Lung (tissue), 12 donors: Measurements from ENCODE around the gene ID3. TPM values are rescaled to one million over a fixed set of nuclear protein-coding genes. Genes with fewer than 3 reads are reported as not detected.
"Not testable (repeated sequence)": the region's sequence is repeated elsewhere in the genome, so short reads cannot be mapped to it uniquely, and the experiment has no call there.

ENCODE experiments used
- ATAC-seq: fragments of 200-7000 bp; cut with Tn5 transposase; one replicate; pipeline ENCODE4 v1.9.1; 2020; ENCODE audit warnings: moderate number of reproducible peaks; ENCODE audit not compliant: insufficient read depth, low FRiP score
- DNase-seq, 3 donors: peaks; one replicate each; pipeline ENCODE4 v3.0.0-alpha.2; 2013 to 2017
- H3K27ac ChIP-seq, 2 donors: one replicate each; pipeline ENCODE4 v1.5.1; 2013; ENCODE audit warnings: mild to moderate bottlenecking in 2 of 2, moderate library complexity in 2 of 2, control low read depth in 1 of 2, inconsistent platforms in 1 of 2, low read depth in 1 of 2, low read length in 1 of 2
- H3K27me3 ChIP-seq, 3 donors: one replicate each; pipeline ENCODE4 v1.5.1; 2013; ENCODE audit warnings: low read length in 2 of 3; ENCODE audit not compliant: control insufficient read depth in 3 of 3, insufficient read depth in 3 of 3
- H3K36me3 ChIP-seq, 4 donors: one replicate each; pipeline ENCODE4 v1.5.1; 2013; ENCODE audit warnings: low read length in 4 of 4, mild to moderate bottlenecking in 1 of 4, moderate library complexity in 1 of 4; ENCODE audit not compliant: control insufficient read depth in 4 of 4, insufficient read depth in 4 of 4
- H3K4me1 ChIP-seq, 5 donors: one replicate each; pipeline ENCODE4 v1.5.1; 2013; ENCODE audit warnings: low read length in 5 of 5, mild to moderate bottlenecking in 2 of 5, moderate library complexity in 1 of 5; ENCODE audit not compliant: control insufficient read depth in 5 of 5, insufficient read depth in 5 of 5
- H3K4me3 ChIP-seq: one replicate; pipeline ENCODE4 v1.5.1; 2013; ENCODE audit warnings: mild to moderate bottlenecking, control low read depth, moderate library complexity
- H3K9ac ChIP-seq, 2 donors: one replicate each; pipeline ENCODE4 v1.5.1; 2013; ENCODE audit warnings: low read length in 2 of 2, control low read depth in 1 of 2; ENCODE audit not compliant: insufficient read depth in 1 of 2
- H3K9me3 ChIP-seq, 4 donors: one replicate each; pipeline ENCODE4 v1.5.1; 2013; ENCODE audit warnings: low read length in 3 of 4, mild to moderate bottlenecking in 1 of 4, moderate library complexity in 1 of 4; ENCODE audit not compliant: control insufficient read depth in 4 of 4, insufficient read depth in 3 of 4
- WGBS, 2 donors: extraction: QIAGEN DNeasy Blood & Tissue Kit; methylation state at CpG; one replicate each; pipeline ENCODE4 v1.1.7; 2013; 5-methylcytosine and 5-hydroxymethylcytosine counted together
- polyA plus RNA-seq, 2 donors: library from polyadenylated mRNA; stranded (reverse); fragments of 200-250 nt; gene quantifications; one replicate each; pipeline ENCODE4 v1.2.1, GENCODE V29; 2013
- total RNA-seq, 2 donors: library from RNA; depleted of rRNA in 1 of 2; stranded (reverse); fragments of >200 nt in 1 of 2; gene quantifications; one replicate each; pipeline ENCODE4 v1.2.1, GENCODE V29; 2014 to 2021
- TF ChIP-seq, protein P1 (sequence below): IDR thresholded peaks from 2 replicates; pipeline ENCODE4 v1.5.1; 2012; ENCODE audit warnings: mild to moderate bottlenecking; ENCODE audit errors: control extremely low read depth, extremely low read depth
- donor health status: control.
- donor health status: control.
- donor health status: Bipolar disorder and iron deficiency.
- donor health status: healthy.
- donor health status: DM: yes; HTN: yes; CAD: no.

The ID3 gene
- total and polyA plus RNA-seq, 4 donors = 119 to 275 (median 163) TPM

DNA sequence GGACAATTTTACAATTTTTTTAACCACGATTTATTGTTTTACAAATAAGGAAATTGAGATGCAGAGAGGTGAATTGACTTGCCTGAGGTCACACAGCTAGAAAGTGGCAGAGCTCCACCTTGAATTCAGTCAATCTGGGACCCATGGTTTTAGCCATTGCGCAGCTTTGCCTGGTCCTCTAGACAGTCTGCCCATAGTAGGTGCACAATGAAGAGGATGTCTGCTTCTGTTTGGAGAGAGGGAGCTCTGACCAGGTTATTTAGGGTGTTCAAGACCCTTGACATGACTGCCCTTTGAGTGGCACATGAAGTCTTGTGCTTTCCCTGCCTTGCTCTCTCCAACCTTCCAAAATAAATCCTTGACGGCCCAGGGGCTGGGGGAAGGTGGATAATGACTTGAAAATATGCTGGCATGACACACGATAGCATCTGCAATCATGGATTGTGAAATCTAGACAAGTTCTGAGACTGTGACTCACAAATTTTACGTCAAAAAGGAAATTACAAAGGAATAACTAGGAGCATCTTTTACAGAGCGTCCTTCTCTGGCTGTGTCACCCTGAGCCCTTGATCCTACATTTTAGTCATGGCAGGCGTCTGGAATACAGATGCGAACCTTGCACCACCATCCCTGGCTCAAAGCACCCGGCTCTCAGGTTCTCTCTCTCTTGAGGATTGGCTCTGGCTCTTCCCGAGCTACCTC lies 26.2 kb upstream of the ID3 start:
- DNase-seq = peak in 1 of 3 donors; percentile 32
- WGBS, 2 donors = 66 to 69% methylated on average over 10 of the region's 10 CpGs

DNA sequence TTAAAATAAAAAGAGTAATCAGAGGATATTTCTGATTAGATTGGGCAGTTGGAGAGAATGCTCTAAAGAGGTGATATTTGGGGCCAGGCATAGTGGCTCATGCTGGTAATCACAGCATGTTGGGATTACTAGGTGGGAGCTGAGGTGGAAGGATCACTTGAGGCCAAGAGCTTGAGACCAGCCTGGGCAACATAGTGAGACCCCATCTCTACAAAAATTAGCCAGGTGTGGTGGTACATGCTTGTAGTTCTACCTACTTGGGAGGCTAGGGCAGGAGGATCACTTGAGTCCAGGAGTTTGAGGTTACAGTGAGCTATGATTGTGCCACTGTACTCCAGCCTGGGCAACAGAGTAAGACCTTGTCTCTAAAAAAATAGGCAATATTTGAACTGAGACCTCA lies 24.4 kb upstream of the ID3 start:
- H3K27me3 ChIP-seq, H3K4me1 ChIP-seq, H3K9me3 ChIP-seq, H3K9ac ChIP-seq, DNase-seq, H3K27ac ChIP-seq, H3K36me3 ChIP-seq, ATAC-seq, H3K4me3 ChIP-seq: not testable (repeated sequence)

More for the DNA sequence above, 26.2 kb upstream of the ID3 start:
- Histone ChIP-seq H3K27me3 (no peaks in the 10 kb centered on the region), H3K9me3 (no peaks in the 10 kb centered on the region), H3K4me1 (peaks cover 0 to 8% (median 0%) of the 10 kb centered on the region in 5 donors), H3K4me3 (no peak overlapping the region), H3K36me3 (no peaks in the 10 kb centered on the region), H3K27ac (no peak overlapping the region), H3K9ac (no peak overlapping the region)
- TF ChIP-seq, protein P1, sequence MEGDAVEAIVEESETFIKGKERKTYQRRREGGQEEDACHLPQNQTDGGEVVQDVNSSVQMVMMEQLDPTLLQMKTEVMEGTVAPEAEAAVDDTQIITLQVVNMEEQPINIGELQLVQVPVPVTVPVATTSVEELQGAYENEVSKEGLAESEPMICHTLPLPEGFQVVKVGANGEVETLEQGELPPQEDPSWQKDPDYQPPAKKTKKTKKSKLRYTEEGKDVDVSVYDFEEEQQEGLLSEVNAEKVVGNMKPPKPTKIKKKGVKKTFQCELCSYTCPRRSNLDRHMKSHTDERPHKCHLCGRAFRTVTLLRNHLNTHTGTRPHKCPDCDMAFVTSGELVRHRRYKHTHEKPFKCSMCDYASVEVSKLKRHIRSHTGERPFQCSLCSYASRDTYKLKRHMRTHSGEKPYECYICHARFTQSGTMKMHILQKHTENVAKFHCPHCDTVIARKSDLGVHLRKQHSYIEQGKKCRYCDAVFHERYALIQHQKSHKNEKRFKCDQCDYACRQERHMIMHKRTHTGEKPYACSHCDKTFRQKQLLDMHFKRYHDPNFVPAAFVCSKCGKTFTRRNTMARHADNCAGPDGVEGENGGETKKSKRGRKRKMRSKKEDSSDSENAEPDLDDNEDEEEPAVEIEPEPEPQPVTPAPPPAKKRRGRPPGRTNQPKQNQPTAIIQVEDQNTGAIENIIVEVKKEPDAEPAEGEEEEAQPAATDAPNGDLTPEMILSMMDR = no peak
- no peak for ATAC-seq

DNA sequence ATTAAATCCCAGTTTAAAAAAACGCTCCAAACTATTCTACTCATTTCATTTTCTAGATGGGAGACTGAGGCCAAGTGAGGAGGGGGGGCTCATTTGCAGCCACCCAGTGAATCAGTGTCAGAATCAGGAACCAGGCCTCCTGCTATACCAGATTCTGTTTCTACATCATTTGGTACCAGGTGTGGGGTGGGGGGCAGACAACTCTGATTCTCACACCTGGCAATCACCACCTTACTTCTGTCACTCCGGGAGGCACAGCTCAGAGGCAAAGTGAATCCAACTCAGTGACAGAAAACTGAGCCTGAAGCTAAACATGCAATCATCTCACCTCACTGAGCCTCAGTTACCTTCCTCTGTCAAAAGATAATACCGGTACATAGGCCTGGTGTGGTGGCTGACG lies 23.5 kb upstream of the ID3 start:
- ATAC-seq (no peak), DNase-seq (no peak)
- H3K27ac ChIP-seq = no peak overlapping the region
- no peak overlapping the region for H3K9ac ChIP-seq
- peaks cover 0 to 8% (median 2%) of the 10 kb centered on the region in 5 donors for H3K4me1 ChIP-seq
- no peaks in the 10 kb centered on the region for H3K9me3 ChIP-seq
- no peak overlapping the region for H3K4me3 ChIP-seq
- no peaks in the 10 kb centered on the region for H3K27me3 ChIP-seq
- TF ChIP-seq, protein P1 = no peak
- no peaks in the 10 kb centered on the region for H3K36me3 ChIP-seq
- WGBS, 2 donors = 92 to 95% methylated on average over 4 of the region's 4 CpGs

DNA sequence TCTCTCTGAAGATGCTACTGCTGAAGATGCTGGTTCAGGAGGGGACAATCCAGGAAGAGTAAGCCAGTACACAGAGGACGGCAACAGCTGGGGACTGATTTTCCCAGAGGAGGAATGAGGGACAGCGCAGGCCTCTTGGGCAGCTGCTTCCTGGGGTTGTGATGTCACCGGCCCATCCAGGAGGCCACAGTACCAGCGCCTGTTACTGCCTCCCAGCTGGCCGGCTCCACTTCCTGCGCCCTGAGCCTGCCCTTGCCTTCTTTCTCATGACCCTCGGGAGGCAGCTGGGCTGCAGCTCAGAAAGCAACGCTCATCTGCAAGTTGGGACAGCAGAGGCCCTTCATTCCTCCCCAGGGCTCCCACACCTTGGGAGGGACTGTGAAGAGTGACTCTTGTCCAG lies 21.9 kb upstream of the ID3 start:
- ATAC-seq = no peak
- no peak overlapping the region for H3K4me3 ChIP-seq
- 60 to 67% methylated on average over 8 of the region's 8 CpGs for WGBS, 2 donors
- H3K27ac ChIP-seq = peak overlapping the region in 1 of 2 donors; percentile 64
- no peaks in the 10 kb centered on the region for H3K36me3 ChIP-seq
- H3K9ac ChIP-seq = no peak overlapping the region
- no peaks in the 10 kb centered on the region for H3K27me3 ChIP-seq
- H3K9me3 ChIP-seq = no peaks in the 10 kb centered on the region
- peak; percentile 66 to 80 (median 72) for DNase-seq
- H3K4me1 ChIP-seq = peaks cover 0 to 13% (median 7%) of the 10 kb centered on the region in 5 donors
- TF ChIP-seq, protein P1 = no peak
